ENCODE data around the gene ZBTB34.

ZBTB34 gene

DNA sequence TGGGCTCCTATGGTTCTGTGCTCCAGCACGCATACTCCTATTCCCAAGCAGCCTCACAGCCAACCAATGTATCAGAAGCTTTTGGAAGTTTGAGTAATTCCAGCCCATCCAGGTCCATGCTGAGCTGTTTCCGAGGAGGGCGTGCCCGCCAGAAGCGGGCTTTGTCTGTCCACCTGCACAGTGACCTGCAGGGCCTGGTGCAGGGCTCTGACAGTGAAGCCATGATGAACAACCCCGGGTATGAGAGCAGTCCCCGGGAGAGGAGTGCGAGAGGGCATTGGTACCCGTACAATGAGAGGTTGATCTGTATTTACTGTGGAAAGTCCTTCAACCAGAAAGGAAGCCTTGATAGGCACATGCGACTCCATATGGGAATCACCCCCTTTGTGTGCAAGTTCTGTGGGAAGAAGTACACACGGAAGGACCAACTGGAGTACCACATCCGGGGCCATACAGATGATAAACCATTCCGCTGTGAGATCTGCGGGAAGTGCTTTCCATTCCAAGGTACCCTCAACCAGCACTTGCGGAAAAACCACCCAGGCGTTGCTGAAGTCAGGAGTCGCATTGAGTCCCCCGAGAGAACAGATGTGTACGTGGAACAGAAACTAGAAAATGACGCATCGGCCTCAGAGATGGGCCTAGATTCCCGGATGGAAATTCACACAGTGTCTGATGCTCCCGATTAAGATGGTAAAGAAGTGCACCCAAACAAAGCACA is 19.9 kb downstream of the ZBTB34 start:
- no peak for DNase-seq

DNA sequence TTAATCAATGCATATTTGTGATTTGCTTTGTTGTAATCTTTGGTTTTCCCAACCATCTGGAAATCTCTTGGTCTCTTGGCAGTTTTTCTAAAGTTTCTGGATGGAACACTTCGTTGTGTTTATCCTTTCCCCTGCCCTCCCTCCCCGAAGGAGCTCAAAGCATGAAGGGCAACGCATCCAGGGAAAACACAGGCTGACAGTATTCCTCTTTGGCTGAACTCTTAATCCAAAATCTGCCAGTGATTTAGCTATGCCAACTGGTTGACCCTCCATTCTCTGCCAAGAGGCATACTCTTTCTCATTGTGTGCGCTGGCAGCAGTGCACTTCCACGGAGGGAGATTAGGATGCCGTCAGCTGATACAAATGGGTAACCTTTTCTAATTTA is 20.5 kb downstream of the ZBTB34 start:
- no peak for DNase-seq

DNA sequence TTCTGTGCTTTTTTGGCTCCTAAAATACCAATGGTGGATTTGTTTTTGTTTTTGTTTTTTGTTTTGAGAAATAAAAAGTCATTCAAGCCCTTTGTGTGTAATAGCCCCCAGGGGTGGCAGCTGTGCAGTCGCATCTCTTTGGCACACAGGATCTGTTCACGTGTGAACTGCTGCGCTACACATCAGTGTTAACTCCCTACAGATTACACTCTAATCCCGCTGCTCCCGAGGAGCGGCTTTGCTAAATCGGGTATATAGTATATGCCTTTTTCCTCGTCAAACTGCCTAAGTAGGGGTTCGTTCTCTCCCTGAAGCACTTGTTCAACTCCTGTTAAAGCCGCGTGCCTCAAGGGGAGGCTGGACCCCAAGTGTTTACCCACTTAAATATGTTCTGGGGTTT is 22.3 kb downstream of the ZBTB34 start:
- no peak for DNase-seq

DNA sequence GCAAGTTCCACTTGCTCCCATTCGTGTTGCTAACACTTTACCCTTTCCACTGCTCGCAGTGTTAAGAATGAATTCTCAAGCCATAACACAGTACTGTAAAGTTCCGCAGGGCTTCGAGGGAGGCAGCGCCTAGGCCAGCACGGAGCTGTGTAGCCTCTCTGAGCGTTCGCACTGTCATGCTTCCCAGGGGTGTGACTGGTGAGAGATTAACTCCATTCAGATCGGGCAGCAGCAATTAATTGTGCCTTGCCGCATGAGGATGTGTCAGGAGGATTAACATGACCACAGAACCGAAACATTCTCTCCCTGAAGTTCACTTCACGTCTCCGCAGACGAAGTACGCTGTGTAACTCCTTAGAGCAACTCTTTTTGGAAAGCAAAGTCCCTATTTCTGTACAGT is 23.2 kb downstream of the ZBTB34 start:
- DNase-seq = no peak

DNA sequence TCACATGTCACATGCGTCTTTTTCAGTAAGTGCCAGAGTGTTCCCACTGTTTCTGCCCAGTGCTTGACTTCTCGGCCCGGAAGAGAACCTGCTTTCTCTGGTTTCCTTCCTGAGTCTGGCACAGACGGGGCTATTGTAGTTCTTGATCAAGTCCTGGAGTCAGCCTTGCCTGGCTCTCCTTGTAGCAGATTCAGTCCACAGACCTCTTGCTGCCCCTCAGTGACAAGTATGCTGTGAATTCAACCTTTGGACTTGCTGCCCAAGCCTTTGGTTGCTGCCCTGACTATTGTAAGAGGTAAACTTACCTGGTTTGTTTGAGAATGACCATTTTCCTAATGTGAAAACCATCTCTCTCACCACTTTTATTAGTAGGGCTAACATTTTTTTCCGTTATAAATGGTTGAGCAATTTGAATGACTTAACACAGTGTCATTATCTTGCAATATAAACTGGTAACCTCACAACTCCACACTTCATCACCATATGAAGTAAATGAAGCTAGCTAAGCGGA is 24.7 kb downstream of the ZBTB34 start:
- DNase-seq = no peak

DNA sequence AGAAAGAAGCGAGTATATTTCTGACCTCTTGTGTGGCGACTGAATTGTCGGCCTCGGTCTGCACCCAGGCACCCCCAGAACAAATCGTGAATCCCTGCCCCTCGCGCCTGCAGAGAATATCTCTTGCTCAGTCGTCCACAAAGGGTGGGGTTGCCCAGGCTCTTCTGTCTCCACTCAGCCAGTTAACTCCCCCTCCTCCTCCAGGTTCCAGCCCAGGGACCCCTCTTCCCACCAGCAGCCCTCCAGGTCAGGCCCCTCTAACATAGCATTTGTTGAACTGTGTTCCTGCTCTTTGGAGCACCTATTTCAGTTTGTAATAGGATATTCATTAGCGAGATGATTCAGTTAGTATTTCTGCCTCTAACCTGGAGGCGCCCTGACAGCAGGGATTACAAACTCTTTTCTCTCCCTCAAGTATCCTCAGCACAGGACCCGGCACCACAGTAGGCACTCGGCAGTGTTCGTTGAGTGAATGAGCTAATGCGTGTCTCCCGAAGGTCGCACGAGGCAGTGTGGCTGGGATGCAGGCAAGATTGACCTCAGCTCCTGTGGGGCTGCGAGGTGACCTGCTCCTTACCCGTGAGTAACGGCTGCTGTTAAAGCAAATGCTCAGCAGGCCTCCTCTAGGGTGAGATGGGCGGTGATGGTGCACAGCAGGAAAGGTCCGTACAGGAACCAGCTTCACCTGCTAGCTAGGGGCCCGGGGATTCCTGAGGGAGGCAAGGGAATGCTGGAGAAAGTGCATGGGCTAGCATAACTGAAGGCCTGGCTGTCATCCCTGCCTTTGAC is 25.8 kb downstream of the ZBTB34 start:
- DNase-seq = no peak

DNA sequence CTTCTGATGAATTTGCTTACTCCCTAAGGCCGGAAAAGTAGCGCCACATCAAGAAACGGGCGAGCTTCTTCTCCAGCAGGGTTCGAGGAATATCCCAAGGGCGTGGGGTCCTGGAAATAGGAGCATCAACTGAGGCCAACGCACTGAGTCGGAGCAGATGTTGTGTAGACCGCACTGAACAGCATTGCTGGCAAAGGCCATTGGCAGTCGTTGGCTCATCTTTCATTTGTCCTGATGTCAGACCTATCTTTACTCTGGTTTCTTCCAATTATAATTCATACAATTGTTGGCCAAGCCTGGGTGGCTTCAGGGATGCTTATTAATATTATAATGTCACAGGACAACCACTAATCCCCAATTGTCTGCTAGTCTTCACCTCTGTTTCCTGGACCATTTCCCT is 26.5 kb downstream of the ZBTB34 start:
- no peak for DNase-seq

DNA sequence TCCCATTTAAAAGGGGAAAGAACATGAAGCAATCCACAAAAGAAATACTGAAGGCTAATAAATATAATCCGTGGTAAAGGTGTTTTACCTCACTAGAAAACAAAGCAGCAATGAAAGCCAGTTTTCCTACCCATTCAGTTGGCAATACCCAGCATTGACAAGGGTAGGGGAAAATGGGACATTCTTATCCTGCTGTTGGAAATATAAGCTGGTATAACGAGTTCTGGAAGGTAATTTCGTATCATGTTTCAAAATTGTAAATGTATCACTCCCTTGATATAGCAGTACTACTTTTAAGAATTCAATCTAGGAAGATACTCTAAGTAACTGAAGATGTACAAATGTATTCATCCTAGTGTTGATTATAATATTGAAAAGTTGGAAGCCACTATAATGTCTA is 31.2 kb downstream of the ZBTB34 start:
- no peak for DNase-seq

DNA sequence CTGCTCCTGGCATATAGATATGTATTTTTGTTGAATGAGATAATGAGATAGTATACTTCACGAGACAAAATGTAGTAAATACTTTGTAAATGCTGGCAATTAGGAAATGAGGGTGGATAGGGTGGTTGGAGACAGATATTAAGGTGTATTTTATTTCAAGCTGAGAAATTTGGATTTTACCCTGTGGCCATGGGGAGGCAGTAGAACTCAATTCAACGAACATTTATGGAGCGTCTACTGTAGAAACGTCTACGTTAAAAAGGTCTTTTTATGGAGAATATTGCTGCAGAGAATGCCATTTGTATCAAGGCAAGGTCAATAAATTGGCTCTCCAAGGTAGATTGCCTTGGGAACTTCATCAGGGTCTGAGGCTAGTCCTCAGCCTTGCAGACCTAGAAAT is 32.6 kb downstream of the ZBTB34 start:
- DNase-seq = no peak

DNA sequence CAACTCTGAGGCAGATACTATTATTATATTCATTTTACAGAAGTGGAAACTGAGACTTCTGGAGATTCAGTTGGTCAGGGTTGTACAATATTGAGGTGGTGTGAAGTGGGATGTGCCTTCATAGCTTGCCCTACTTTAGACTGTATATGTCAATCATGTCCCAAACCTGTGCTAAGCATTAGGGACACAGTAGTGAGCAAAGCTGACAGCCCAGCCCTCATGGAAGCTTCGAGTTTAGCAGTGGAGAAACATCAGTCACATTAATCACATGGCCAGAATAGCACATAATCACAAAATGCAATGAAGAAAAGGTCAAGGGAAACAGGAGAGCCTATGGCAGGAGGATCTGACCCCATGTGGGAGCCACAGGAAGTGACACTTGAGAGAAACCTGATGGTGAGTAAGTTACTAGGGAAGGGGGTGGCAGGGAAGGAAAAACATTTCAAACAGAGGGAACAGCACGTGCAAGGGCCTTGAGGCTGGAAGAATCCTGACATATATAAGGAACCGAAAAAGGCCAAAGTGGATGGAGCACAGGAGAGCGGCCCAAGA is 33.7 kb downstream of the ZBTB34 start:
- no peak for DNase-seq

DNA sequence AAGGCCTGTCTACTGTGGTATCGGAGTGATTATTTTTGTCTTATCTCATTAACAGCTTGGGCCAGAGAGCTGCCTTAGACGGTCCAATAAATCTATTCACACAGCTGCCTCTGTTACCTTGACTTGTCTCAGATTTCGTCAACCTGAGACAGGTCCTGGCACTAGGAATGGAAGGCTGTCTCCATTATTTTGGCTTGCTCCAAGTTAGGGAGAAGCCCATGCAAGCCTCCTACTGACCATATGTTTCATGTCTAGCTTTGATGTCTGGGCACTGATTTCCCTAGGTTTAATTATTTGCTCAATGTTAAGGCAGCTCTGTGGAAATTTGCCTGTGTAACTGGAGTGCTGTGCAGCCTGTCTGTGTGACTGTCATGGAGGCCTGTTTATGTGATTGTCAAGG is 41.8 kb downstream of the ZBTB34 start:
- no peak for DNase-seq

DNA sequence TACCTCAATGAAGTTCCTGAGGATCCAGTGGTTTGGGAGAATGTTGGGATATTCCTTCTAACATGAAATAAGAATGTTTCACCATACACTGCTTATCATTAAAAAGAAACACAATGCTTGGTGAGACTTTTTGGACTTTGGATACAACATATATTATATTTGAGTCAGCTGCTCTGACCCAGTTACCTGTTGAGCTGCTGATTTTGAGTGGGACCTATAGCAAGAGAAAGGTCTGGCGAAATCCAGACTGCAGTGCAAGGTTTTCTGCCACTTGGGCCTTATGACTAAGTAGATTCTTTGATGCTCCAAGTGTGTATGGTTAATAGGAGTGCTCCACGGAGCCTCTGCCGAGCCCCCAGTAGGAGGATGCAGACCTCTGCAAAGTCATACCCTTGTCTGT is 44.1 kb downstream of the ZBTB34 start:
- DNase-seq = no peak

DNA sequence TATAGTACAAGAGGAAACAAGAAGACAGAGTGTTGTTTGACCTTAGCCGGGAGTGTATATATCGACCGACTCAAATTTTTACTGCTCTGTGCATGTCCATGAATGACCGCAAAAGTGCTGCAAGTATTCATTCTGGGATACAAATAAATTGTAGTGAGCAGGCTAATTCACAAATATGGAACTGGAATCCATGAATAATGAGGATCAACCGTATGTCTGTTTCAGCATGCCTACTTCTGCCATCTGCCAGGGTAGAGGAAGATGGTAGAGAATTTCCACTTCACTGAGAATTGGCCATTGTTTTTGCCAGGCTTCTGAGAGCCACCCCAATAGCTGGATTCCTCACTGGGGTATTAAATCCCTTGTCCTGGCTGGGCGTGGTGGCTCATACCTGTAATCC is 45.7 kb downstream of the ZBTB34 start:
- DNase-seq = no peak

DNA sequence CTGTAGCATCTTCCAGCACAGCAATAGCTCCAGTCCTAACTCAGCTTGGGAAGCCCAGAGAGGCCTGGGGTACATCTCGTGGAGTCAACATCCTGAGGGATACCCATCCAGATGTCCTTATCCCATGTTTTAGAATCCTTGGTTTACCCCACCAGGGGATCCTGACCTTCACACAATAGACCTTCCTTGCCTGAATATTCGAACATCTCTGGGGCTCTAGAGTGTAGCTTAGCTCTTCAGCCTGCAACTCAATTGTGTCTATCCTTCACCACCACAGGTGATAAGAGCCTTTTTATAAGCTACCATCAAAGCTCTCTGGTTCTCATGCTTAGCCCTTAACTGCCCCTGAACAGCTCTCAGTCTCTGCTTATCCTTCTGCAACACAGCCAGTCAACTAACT is 46.6 kb downstream of the ZBTB34 start:
- DNase-seq = no peak

DNA sequence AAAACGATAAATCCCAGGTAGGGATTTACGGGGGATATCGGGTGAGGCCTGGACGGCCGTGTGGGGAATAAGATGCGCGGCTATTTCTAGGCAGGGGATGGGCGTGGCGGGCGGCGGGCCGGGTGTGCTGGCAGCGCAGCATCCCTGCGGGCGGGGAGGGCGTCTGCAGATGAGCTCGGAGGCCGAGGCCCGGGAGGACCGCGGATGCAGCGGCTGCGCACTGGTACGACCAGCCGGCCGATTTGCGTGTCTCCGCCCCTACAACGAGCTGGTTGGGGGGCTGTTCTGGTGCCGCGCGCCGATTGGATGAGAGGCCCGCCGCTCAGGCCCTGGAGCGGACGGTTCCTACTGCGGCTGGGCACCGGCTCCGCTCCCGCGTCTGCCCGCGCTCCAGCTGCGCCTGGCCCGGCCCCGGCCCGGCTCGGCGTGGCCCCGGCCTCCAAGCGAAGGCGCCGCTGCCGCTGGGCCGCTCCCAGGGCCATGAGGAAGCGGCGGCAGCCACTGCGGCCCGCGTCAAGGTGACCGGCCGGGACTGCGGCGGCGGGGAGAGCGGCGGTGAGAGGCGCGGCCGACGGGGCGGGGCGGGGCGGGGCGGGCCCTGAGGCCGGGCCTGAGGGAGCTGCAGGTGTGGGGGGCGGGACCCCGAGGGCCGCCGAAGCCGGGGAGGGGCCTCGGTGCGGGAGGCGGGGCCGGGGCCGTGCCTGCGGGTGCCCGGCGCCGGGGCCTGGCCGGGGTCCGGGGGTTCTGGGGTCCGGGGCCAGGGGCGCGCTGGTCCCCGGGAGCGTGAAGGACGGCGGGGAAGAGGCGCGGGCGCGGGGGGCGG is 54.2 kb downstream of the ZBTB34 start, which contains the start of gene RALGPS1:
RALGPS1 (plus strand) TSS at position 325 of the 823 bp plus-strand sequence. CDS start 47,508 bp downstream, outside the sequence.
- DNase-seq = peak; percentile 98

DNA sequence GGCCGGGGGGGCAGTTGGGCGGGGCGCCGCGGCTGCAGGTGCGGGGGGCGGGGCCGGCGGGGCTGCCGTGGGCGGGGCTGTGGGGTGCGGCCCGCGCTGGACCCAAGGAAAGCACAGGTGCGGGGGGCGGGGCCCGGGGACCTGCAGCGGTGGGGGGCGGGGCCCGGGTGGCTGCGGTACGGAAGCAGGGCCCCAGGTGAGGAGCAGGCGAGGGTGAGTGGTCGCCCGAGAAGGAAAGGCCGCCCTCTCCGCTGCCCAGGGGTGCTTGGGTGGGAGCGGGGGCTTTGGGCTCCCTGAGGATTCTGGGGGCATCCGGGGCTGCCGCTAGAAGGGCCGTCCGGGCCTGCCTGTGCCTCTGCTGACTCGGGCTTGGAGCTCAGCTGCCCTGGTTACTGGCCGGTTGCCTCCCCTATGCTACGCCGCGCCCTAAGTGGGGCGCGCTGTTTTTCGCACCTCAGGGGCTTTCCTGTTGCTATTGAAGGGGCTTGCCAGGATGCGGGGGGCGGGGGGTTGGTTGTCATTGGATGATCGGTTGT is 54.9 kb downstream of the ZBTB34 start:
- peak; percentile 88 for DNase-seq

DNA sequence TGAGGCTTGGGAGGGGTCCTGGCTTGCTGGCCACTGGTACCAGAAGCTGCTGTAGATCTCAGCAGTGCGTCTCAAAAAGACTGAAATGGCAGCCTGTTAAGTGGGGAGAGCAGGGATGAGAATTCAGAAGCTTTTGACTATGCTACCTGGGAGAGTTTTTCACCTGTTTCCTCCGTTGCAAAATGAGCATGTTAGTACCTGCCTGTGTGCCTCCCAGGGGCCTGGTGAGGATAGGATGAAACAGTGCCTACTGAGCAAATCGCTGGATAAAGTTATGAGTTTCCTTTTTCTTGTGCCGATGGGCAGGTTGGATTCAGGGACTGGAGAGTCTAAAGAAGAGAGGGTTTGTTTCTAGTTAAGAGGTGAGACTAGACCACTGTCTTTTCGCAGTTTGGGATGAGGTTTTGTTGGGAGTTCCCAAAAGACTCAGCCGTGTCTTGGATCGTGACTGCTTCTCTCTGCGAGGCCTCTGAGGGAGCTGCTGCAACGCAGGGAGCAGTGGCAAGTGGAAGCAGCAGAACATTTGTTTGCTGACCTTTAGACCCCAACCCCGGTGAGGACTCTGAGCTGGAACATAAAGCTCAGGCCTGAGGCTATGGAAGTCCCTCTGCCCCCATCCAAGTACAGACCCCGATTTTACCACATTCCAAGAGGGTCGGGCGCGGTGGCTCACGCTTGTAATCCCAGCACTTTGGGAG is 55.6 kb downstream of the ZBTB34 start:
- DNase-seq = peak; percentile 30

DNA sequence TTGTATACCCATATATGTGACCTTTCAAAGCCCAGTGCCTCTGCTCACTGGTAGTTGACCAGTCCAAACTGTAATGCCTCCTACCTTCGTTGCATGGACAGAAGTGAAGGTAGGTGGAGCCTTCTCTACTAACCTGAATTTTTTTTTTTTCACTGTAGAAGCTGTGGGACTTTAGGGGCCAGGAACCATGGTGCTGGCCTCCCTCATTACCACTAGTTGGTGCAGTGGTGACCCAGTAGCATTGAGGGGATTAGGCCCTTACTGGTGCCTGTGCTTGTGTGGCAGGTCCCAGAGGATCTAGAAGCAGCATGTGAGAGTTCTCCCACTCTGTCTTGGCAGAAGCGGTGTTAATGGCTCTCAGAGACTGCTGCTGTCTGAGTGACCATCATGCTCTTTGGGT is 56.5 kb downstream of the ZBTB34 start:
- no peak for DNase-seq

DNA sequence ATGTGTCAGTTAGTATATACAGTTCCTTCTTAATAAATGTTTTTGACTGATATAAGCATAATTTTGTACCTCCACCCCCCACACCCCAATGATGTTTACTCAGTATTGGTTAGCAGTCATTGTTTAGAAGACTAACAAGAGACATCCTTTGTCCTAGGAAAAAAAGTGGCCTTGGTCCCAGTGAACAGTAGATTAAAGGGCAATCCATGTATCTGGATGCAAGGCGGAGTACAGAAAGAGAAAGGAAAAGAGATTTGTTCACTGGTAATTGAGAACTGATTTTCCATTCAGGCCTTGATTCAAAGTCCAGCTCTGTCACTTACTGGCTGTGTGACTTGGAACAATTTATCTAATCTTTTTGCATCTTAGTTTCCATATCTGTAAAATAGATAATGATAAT is 58.8 kb downstream of the ZBTB34 start:
- no peak for DNase-seq

DNA sequence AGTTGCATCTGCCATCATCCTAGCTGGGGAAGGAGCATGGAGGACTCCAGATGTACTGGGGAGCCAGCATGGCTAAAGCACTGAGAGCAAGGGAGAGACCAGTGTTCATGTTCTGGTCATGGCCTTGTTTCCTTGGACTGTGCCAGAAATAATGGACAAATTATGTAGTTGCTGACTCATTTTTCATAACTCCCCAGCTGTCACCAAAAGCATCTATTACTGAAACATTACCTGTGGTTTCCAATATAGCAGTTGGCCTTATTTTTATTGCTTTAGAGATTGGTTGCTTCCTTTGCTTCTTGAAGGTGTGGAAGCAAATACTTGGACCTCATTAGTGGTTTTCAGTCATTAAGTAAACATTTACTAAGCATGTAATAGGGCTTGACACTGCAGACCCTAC is 65.4 kb downstream of the ZBTB34 start:
- no peak for DNase-seq

DNA sequence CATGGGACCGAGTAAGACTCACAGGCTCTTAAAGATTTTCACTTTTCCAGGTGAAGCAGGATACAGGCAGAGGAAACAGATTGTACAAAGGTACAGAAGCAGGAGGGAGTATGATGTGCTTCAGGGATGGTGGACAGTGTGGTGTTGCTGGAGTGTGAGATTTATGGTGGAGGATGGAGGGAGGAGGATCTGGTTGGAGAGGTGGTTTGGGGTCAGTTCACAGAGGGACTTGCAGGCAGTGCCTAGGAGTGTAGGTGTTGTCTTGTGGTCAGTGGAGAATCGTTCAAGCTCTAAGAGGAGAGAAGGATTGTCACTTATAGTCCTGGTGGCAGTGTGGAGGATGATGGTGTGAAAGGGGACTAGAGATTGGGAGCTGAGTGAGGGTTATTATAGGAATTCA is 65.9 kb downstream of the ZBTB34 start:
- DNase-seq = no peak

DNA sequence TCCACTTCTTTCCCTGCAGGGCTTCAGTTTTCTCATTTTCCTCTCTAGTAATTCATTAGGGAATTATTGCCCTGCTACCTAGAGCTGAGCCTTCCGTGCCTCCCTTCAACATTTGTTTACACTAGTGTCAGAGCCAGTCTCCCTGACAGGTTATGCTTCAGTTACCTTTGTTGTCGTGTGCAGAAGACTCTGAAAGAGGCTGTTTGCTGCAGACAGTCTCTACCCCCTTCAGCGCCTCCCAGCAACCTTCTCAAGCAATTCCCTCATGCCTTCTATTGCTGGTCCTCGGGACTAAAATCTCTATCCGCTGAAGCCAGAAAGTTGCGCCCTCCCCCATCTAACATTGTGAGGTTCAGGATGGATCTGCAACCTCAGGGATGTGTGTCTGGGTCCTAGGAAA is 67.0 kb downstream of the ZBTB34 start:
- peak; percentile 78 for DNase-seq
